ENCODE results near the gene GAGE12G.
"Not testable (repeated sequence)": the region's sequence is repeated elsewhere in the genome, so short reads cannot be mapped to it uniquely, and the experiment has no call there.

- not testable (repeated sequence) for TF ChIP-seq CTCF, POLR2A (IDR thresholded peaks at IDR 0.05)
These were observed 20.3 kb downstream of the GAGE12G start for GRCh38 chrX:49590488-49590887.

Data from sigmoid colon (tissue), 3 donors.